ENCODE data around the gene PLVAP.

PLVAP gene

GRCh38 chr19:17376935-17377600 lies at the start of gene PLVAP:
Gene PLVAP (minus strand): TSS chr19:17377342. CDS start chr19:17377288, 54 bp downstream.
- no peak for DNase-seq (ENCODE audit: low spot score)

- peak; percentile 41 for DNase-seq (ENCODE audit: low spot score)
These were observed 47.7 kb upstream of the PLVAP start for GRCh38 chr19:17424743-17425365.

GRCh38 chr19:17423429-17424208 lies 46.5 kb upstream of the PLVAP start:
- no peak for DNase-seq (ENCODE audit: low spot score)

- no peak for DNase-seq (ENCODE audit: low spot score)
These were observed 44.8 kb upstream of the PLVAP start for GRCh38 chr19:17421942-17422341.

GRCh38 chr19:17420475-17420924 lies 43.4 kb upstream of the PLVAP start:
- DNase-seq (ENCODE audit: low spot score): peak; percentile 32

GRCh38 chr19:17419621-17420474 lies 42.7 kb upstream of the PLVAP start, which contains the start of gene MVB12A:
Gene MVB12A (plus strand): TSS chr19:17420047. CDS start chr19:17420136, 89 bp downstream.
- DNase-seq (ENCODE audit: low spot score): peak; percentile 98

GRCh38 chr19:17419154-17419620 lies 42.0 kb upstream of the PLVAP start:
- DNase-seq (ENCODE audit: low spot score): no peak

GRCh38 chr19:17418710-17419109 lies 41.6 kb upstream of the PLVAP start:
- no peak for DNase-seq (ENCODE audit: low spot score)

- DNase-seq (ENCODE audit: low spot score): no peak
These were observed 38.0 kb upstream of the PLVAP start for GRCh38 chr19:17415121-17415520.

GRCh38 chr19:17414097-17414496 lies 37.0 kb upstream of the PLVAP start:
- no peak for DNase-seq (ENCODE audit: low spot score)

GRCh38 chr19:17411801-17412200 lies 34.7 kb upstream of the PLVAP start:
- no peak for DNase-seq (ENCODE audit: low spot score)

- DNase-seq (ENCODE audit: low spot score): no peak
These were observed 32.8 kb upstream of the PLVAP start for GRCh38 chr19:17409990-17410389.

- DNase-seq (ENCODE audit: low spot score): peak; percentile 17
These were observed 29.7 kb upstream of the PLVAP start for GRCh38 chr19:17406887-17407196.

GRCh38 chr19:17406046-17406886 lies 29.1 kb upstream of the PLVAP start:
- DNase-seq (ENCODE audit: low spot score): peak; percentile 63

GRCh38 chr19:17405250-17406045 lies 28.3 kb upstream of the PLVAP start, which contains the start of gene BST2:
Gene BST2 (minus strand): TSS chr19:17405630. CDS start chr19:17405575, 55 bp downstream.
- DNase-seq (ENCODE audit: low spot score): peak; percentile 85

GRCh38 chr19:17404621-17405249 lies 27.6 kb upstream of the PLVAP start:
- peak; percentile 25 for DNase-seq (ENCODE audit: low spot score)

- peak; percentile 27 for DNase-seq (ENCODE audit: low spot score)
These were observed 26.9 kb upstream of the PLVAP start for GRCh38 chr19:17404015-17404414.

- DNase-seq (ENCODE audit: low spot score): peak; percentile 50
These were observed 26.1 kb upstream of the PLVAP start for GRCh38 chr19:17402982-17403855.
